DMS114 treated with DMSO at 0.1 percent for 48 hours (cell line): ENCODE data around the gene MGAT5B.
"Not testable (repeated sequence)": the region's sequence is repeated elsewhere in the genome, so short reads cannot be mapped to it uniquely, and the experiment has no call there.

Source experiments
- DNase-seq: peaks from one replicate; lab custom pipeline; 2025; ENCODE audit not compliant: unreplicated experiment; lab: John Stamatoyannopoulos, UW

MGAT5B gene

GRCh38 chr17:76868176-76868668 lies at the start of gene MGAT5B:
MGAT5B (plus strand) TSS chr17:76868404; CDS start chr17:76869030, 626 bp downstream.
- DNase-seq = peak; percentile 32

- DNase-seq = no peak
Measured at GRCh38 chr17:76820039-76820438, 48.2 kb upstream of the MGAT5B start.

GRCh38 chr17:76820561-76820960 lies 47.6 kb upstream of the MGAT5B start:
- DNase-seq = no peak

- no peak for DNase-seq
Measured at GRCh38 chr17:76822184-76822778, 45.9 kb upstream of the MGAT5B start.

- no peak for DNase-seq
Measured at GRCh38 chr17:76824093-76824492, 44.1 kb upstream of the MGAT5B start.

- DNase-seq = no peak
Measured at GRCh38 chr17:76826330-76827068, 41.7 kb upstream of the MGAT5B start.

GRCh38 chr17:76827736-76828135 lies 40.5 kb upstream of the MGAT5B start:
- DNase-seq = no peak

GRCh38 chr17:76830987-76831715 lies 37.1 kb upstream of the MGAT5B start:
- DNase-seq = no peak

GRCh38 chr17:76833034-76833644 lies 35.1 kb upstream of the MGAT5B start:
- no peak for DNase-seq

GRCh38 chr17:76833747-76834146 lies 34.5 kb upstream of the MGAT5B start:
- no peak for DNase-seq

- no peak for DNase-seq
Measured at GRCh38 chr17:76834870-76835269, 33.3 kb upstream of the MGAT5B start.

- no peak for DNase-seq
Measured at GRCh38 chr17:76840443-76840767, 27.8 kb upstream of the MGAT5B start.

- DNase-seq = no peak
Measured at GRCh38 chr17:76840884-76841775, 27.1 kb upstream of the MGAT5B start.

GRCh38 chr17:76841776-76842405 lies 26.3 kb upstream of the MGAT5B start:
- DNase-seq = no peak

GRCh38 chr17:76843068-76843467 lies 25.1 kb upstream of the MGAT5B start:
- not testable (repeated sequence) for DNase-seq

GRCh38 chr17:76843703-76844484 lies 24.3 kb upstream of the MGAT5B start:
- DNase-seq = no peak

- DNase-seq = no peak
Measured at GRCh38 chr17:76844485-76844829, 23.7 kb upstream of the MGAT5B start.

- DNase-seq = no peak
Measured at GRCh38 chr17:76844846-76845245, 23.4 kb upstream of the MGAT5B start.

- DNase-seq = no peak
Measured at GRCh38 chr17:76845541-76846017, 22.6 kb upstream of the MGAT5B start.
